T-helper 1 cell (primary cell): ENCODE data around the gene KRT80.
A peak's percentile ranks its signal among the peaks of the same experiment; 100 is the strongest.

Experiments used
- DNase-seq, 5 donors: peaks; one replicate each; pipeline ENCODE4 v3.0.0-alpha.2; 2012 to 2020

KRT80 gene

GRCh38 chr12:52151153-52151836, 40.5 kb downstream of the KRT80 start:
- no peak for DNase-seq

GRCh38 chr12:52149651-52150241, 42.1 kb downstream of the KRT80 start:
- no peak for DNase-seq

GRCh38 chr12:52149182-52149641, 42.6 kb downstream of the KRT80 start:
- DNase-seq = no peak

GRCh38 chr12:52148464-52149181, 43.2 kb downstream of the KRT80 start:
- no peak for DNase-seq

GRCh38 chr12:52147964-52148463, 43.8 kb downstream of the KRT80 start:
- DNase-seq = no peak

GRCh38 chr12:52147367-52147963, 44.3 kb downstream of the KRT80 start:
- no peak for DNase-seq

GRCh38 chr12:52146822-52147366, 44.9 kb downstream of the KRT80 start:
- no peak for DNase-seq

GRCh38 chr12:52146089-52146821, 45.6 kb downstream of the KRT80 start:
- no peak for DNase-seq

GRCh38 chr12:52145228-52146088, 46.4 kb downstream of the KRT80 start:
- no peak for DNase-seq

GRCh38 chr12:52144512-52145227, 47.1 kb downstream of the KRT80 start:
- no peak for DNase-seq

- DNase-seq = no peak
Observed at GRCh38 chr12:52142431-52142830, 49.4 kb downstream of the KRT80 start.

GRCh38 chr12:52141875-52142274, 49.9 kb downstream of the KRT80 start:
- DNase-seq = no peak

GRCh38 chr12:52141306-52141705, 50.5 kb downstream of the KRT80 start:
- no peak for DNase-seq

- peak in 1 of 5 donors; percentile 15 for DNase-seq
Observed at GRCh38 chr12:52139579-52140062, 52.2 kb downstream of the KRT80 start.

GRCh38 chr12:52139147-52139546, 52.7 kb downstream of the KRT80 start:
- no peak for DNase-seq

- DNase-seq = no peak
Observed at GRCh38 chr12:52137746-52138145, 54.1 kb downstream of the KRT80 start.

GRCh38 chr12:52132754-52133161, 59.1 kb downstream of the KRT80 start:
- DNase-seq = no peak

GRCh38 chr12:52130711-52131110, 61.1 kb downstream of the KRT80 start:
- no peak for DNase-seq

GRCh38 chr12:52127683-52128450, 63.9 kb downstream of the KRT80 start:
- DNase-seq = no peak
